Omental fat pad (tissue), 4 donors: ENCODE measurements around the gene BMP5. TPM values are rescaled to one million over a fixed set of nuclear protein-coding genes. Genes with fewer than 3 reads are reported as not detected.

ENCODE experiments used
- ATAC-seq: fragments of 150-250 bp; one replicate; pipeline ENCODE4 v1.9.1; 2016; ENCODE audit warnings: mild to moderate bottlenecking, moderate library complexity; ENCODE audit not compliant: low FRiP score
- DNase-seq: peaks from one replicate; pipeline ENCODE4 v3.0.0-alpha.2; 2019; ENCODE audit warnings: low spot score
- CTCF ChIP-seq, 3 donors: fragments of 450-650 bp; IDR thresholded peaks; one replicate each; pipeline ENCODE4 v1.5.1; 2016 to 2017; ENCODE audit warnings: antibody characterized with exemption in 3 of 3, mild to moderate bottlenecking in 3 of 3, moderate library complexity in 2 of 3
- total RNA-seq, 4 donors: library from RNA; depleted of rRNA; stranded (reverse); fragments of >200 nt; gene quantifications; one replicate each; pipeline ENCODE4 v1.1.0, GENCODE V29; 2016

Gene BMP5
- 1 to 10 TPM in 1 of 4 donors, not detected in 3; 1.4 TPM for total RNA-seq

- ATAC-seq, result no peak
- TF ChIP-seq CTCF (IDR thresholded peaks at IDR 0.05), result no peak
- no peak for DNase-seq
These were observed at the start of gene BMP5 for GRCh38 chr6:55875400-55875799. BMP5 (minus strand) TSS chr6:55875590; CDS start chr6:55874865, 725 bp downstream.

- TF ChIP-seq CTCF (IDR thresholded peaks at IDR 0.05), result no peak
- ATAC-seq, result no peak
These were observed 47.0 kb upstream of the BMP5 start for GRCh38 chr6:55922406-55922805.

DNA sequence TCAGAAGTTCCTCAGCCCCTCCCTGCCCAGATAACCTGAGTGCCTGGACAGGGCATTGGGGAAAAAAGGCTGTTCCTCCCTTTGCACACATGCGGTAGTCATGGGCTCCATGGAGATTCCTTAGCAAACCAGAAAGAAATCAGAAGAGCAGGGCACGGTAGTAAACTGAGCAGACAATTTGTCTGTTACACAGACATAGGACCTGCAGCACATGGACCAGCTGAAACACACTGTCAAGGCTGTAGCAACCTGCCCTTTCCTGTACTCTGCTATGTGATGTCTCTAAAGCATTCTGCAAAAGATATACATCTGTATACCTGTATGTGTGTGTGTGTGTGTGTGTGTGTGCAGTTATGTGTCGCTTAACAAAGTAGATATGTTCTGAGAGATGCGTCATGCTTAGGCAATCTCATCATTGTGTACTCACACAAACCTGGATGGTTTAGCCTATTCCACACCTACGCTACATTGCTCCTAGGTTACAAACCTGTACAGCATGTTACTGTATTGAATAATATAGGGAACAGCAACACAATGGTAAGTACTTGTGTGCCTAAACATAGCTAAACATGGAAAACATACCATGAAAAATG, 44.4 kb upstream of the BMP5 start:
- no peak for TF ChIP-seq CTCF (IDR thresholded peaks at IDR 0.05)
- DNase-seq, result no peak
- ATAC-seq, result no peak

More at GRCh38 chr6:55922406-55922805, 47.0 kb upstream of the BMP5 start:
- no peak for DNase-seq

DNA sequence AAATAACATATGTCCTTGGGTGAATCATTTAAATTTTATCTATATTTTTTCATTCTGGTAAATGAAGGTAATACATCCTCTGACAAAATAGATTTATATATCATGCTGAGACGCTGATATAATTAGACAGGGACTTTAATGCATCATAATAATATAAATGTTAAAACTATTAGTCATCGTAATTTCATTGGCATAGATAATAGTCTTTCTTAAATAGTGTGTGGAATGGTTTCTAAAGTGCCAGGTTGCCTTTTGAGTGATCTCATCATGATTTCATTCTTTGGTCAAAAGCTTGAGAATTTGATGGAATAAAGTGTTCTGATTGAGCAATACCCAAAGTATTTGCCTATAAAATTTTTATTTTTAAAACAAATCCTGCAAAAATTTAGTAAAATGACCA, 43.2 kb upstream of the BMP5 start:
- DNase-seq, result no peak
- no peak for TF ChIP-seq CTCF (IDR thresholded peaks at IDR 0.05)
- no peak for ATAC-seq

- DNase-seq (no peak), ATAC-seq (no peak)
- TF ChIP-seq CTCF (IDR thresholded peaks at IDR 0.05), result no peak
These were observed 42.5 kb upstream of the BMP5 start for GRCh38 chr6:55917751-55918415.

DNA sequence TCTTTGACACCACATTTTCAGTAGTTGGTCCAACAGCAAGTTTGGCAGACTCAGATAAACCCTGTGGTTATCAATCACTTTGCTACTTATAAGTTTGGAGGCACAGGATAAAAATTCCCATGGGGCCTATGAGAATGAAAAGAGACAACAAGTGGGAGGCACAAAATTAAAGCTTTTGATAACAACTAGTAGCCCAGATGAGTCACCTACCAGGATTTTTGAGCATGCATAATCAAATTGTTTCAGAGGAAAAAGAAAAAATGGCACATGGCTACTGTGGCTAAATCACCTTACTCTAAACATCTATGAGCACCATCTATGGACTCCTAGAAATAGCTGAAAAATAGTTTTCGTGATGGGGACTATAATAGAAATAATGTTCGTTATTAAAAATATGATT, 40.8 kb upstream of the BMP5 start:
- DNase-seq (no peak), ATAC-seq (no peak)
- no peak for TF ChIP-seq CTCF (IDR thresholded peaks at IDR 0.05)
